HepG2 (cell line): Measurements from ENCODE around the gene KIR2DL1.
"Not testable (repeated sequence)": the region's sequence is repeated elsewhere in the genome, so short reads cannot be mapped to it uniquely, and the experiment has no call there.

Source experiments
- ESRRA ChIP-seq: sonication (generic); formaldehyde crosslinking; IDR thresholded peaks from 2 replicates; pipeline ENCODE4 v1.5.1; 2020; ENCODE audit warnings: mild to moderate bottlenecking, low read depth, missing genetic modification reagents
- MED1 ChIP-seq: sonication (generic); formaldehyde crosslinking; IDR thresholded peaks from 2 replicates; pipeline ENCODE4 v1.4.0; 2020; ENCODE audit warnings: missing genetic modification reagents
- POLR2G ChIP-seq: fragments of 200-400 bp; formaldehyde crosslinking; IDR thresholded peaks from 2 replicates; pipeline ENCODE4 v1.6.1; 2018; ENCODE audit warnings: mild to moderate bottlenecking, low read depth, low read length, moderate library complexity
- SMAD1 ChIP-seq: sonication (generic); formaldehyde crosslinking; IDR thresholded peaks from 2 replicates; pipeline ENCODE4 v1.4.0; 2020; ENCODE audit warnings: missing genetic modification reagents, low read depth, mild to moderate bottlenecking, borderline replicate concordance
- ZBTB20 ChIP-seq: sonication (generic); formaldehyde crosslinking; IDR thresholded peaks from 2 replicates; pipeline ENCODE4 v1.8.1; 2023; ENCODE audit warnings: missing genetic modification reagents, low read depth, mild to moderate bottlenecking, borderline replicate concordance
- ZNF354B ChIP-seq: sonication (generic); formaldehyde crosslinking; IDR thresholded peaks from 2 replicates; pipeline ENCODE4 v1.8.0; 2022; ENCODE audit warnings: mild to moderate bottlenecking, missing genetic modification reagents
- ZNF383 ChIP-seq: sonication (generic); formaldehyde crosslinking; IDR thresholded peaks from 2 replicates; pipeline ENCODE4 v1.4.0; 2020; ENCODE audit warnings: missing genetic modification reagents, mild to moderate bottlenecking, borderline replicate concordance
- TF ChIP-seq, protein P1 (sequence below): sonication (generic); formaldehyde crosslinking; IDR thresholded peaks from 2 replicates; pipeline ENCODE4 v1.5.0; 2020; ENCODE audit warnings: mild to moderate bottlenecking, missing genetic modification reagents, moderate library complexity

DNA sequence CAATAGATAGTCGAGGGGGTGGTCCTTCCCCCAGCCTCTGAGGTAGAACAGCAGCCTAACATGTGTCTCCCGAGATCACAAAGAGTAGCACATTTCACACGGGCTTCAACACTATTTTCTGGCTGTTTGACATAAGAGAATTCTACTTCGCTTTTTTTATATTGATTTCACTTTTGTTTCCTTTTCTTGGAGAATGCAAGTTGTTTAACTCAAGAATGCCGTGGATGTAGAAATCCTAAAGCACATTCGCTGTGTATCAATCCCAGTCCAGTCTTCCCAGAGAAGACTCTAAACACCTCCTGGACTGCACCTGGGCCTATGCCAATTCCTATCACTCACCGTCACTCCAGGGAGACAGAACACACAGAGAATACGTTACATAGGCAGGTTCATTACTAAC, 58.5 kb downstream of the KIR2DL1 start:
- TF ChIP-seq POLR2G; ZBTB20 (CRISPR knock-in tag); ZNF383; SMAD1 (CRISPR knock-in tag); MED1 (CRISPR knock-in tag); ESRRA (CRISPR knock-in tag); ZNF354B: not testable (repeated sequence)
- TF ChIP-seq, protein P1, sequence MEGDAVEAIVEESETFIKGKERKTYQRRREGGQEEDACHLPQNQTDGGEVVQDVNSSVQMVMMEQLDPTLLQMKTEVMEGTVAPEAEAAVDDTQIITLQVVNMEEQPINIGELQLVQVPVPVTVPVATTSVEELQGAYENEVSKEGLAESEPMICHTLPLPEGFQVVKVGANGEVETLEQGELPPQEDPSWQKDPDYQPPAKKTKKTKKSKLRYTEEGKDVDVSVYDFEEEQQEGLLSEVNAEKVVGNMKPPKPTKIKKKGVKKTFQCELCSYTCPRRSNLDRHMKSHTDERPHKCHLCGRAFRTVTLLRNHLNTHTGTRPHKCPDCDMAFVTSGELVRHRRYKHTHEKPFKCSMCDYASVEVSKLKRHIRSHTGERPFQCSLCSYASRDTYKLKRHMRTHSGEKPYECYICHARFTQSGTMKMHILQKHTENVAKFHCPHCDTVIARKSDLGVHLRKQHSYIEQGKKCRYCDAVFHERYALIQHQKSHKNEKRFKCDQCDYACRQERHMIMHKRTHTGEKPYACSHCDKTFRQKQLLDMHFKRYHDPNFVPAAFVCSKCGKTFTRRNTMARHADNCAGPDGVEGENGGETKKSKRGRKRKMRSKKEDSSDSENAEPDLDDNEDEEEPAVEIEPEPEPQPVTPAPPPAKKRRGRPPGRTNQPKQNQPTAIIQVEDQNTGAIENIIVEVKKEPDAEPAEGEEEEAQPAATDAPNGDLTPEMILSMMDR (CRISPR knock-in tag) = not testable (repeated sequence)
